HPDE6-E6E7 (cell line): ENCODE results near the gene TSPAN11.

ENCODE experiments used
- DNase-seq: peaks from one replicate; pipeline ENCODE4 v3.0.0; 2011; ENCODE audit warnings: missing footprints; ENCODE audit errors: extremely low spot score

TSPAN11 gene

GRCh38 chr12:30959778-30960177, 33.2 kb downstream of the TSPAN11 start:
- DNase-seq = no peak

DNA sequence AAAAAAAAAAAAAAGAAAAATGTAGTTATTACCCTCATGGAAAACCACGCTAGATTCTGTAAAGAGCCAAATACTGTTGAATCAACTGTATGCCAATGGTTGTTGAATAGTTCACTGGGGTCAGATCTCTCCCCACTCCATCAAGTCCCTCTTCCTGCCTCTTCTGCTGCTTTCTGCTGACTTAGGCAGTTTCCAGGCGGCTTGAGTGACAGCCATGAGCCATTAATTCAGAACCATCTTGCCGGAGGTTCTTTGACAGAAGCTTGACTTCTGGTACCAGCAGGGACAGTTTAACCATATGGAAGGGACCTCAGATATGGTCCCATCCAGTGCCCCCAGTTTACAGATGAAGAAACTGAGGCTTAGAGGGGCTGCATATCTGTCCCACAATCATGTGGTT, 34.5 kb downstream of the TSPAN11 start:
- DNase-seq = no peak

DNA sequence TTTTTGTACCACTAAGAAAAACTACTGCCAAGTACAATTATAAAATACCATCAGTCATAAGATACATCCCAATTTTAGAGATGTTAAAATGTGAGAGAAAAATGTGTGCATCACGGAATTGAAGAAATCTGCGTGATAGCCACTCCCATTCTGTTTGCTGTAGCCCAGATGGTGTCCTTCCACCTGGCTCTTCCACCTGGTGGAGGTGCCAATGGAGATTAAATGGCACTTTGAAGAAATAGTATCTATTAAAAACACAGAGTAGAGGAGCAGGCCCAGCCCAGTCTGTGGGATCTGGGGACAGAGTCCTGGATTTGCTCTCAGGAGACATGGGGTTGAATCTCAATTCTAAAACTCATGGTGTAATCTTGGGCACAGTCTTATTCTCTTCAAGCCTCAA, 35.5 kb downstream of the TSPAN11 start:
- no peak for DNase-seq

GRCh38 chr12:30963709-30964564, 37.4 kb downstream of the TSPAN11 start:
- DNase-seq = no peak

DNA sequence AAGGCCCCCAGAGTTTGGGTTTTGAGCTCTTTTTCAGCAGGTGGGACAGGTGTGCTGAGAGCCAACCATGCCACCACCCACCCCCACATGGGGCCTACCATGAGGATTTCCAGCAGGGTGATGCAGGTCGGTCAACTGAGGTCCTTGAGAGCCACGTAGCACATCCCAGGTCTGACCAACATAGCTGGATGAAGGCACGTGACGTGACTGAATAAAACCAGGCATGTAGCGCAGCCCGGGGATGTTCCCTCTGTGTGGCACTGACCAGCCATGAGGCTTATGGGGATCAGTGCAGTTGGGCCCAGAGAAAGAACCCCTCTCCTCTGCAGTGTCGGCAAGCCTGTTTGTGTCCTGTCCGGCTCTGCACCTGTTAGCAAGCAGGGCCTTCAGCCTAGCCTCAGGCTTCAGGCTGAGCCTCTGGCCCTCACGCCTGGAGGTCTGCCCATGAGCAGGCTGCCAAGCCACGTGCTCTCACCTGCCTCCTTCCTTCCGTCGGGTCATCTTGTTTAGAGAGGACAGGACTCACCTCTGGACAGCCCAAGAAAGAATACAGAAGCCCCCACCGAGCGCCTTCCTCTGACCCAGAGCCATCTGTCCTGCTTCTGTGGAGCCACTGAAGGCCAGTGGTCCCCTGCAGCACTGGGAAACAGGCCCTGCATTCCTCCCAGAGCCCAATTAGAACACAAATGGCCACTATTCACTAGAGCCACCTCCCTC, 38.5 kb downstream of the TSPAN11 start:
- no peak for DNase-seq

- DNase-seq = no peak
Observed at GRCh38 chr12:30965613-30965985, 39.1 kb downstream of the TSPAN11 start.

DNA sequence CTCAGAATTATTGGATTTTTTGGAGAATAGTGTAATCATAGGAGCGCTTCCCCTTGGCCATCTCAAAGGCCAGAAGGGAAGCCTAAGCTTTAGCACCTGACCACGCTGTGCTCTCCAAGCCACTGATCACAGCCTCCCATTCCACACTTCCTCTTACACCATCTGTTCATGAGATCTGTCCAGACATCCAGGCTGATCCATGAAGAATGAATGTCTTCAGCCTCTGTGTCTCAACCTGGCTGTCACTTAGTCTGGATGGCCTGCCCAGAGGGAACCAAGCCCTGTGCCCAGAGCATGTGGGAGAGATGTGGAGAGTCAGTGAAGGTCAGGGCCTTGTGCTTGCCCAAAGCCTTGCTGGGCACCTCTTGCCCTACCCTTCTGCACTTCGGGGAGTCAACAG, 40.5 kb downstream of the TSPAN11 start:
- no peak for DNase-seq

GRCh38 chr12:30968211-30968610, 41.7 kb downstream of the TSPAN11 start:
- no peak for DNase-seq

DNA sequence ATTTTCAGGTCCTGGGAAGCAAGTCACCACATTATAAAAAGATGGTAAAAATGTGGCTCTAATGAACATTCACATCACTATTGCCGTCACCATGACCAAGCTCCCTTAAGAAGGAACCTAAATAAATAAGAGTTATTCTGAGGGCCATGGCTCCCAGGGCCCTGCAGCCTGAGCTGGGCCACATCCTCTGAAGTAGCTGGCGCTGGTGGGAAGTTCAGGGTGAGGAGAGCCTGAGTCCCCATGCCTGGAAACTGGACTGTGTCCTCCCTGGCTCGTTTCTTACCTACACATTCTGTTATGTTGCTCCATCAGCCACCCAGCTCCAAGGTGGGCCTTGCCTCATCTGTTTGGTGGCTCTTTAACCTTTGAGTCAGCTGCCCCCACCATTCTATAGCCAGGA, 42.5 kb downstream of the TSPAN11 start:
- no peak for DNase-seq

DNA sequence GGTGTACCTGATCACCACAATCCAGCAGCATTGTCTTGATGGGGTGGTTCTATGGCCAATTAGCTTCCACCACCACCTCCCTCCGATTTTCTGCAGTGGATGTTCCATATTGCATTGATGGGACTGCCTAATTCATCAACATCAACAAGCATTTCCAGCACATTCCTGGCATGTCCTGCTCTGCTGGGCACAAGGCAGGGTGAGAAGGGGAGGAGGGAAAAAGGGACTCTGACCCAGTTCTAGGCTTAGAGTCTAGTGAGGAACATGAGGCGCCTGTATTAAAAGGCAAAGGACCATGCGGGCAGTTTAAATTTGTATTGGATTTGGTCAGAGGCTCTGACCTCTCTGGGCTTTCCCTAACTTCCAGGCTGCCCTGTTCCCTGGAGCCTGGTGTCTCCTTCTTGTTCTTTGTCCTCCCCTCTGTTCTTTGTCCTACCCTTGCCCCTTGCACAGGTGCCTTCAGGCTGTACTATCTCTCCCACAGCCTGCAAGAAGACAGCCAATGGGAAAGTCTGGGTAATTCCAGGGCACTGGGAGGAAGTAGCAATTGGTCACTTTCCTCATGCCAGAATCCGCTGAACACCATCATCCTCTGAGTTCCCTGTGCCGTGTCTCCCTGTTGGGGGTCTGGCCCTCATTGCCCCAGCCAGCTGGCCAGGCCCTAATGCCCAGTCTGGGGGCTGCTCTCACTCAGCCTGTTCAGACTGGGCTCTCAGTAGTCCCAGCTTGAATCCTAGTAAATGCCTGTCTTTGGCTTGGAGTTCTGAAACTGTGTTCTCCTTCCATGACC, 43.3 kb downstream of the TSPAN11 start:
- DNase-seq = no peak

GRCh38 chr12:30970559-30971197, 44.1 kb downstream of the TSPAN11 start:
- DNase-seq = no peak

- no peak for DNase-seq
Observed at GRCh38 chr12:30972035-30972434, 45.5 kb downstream of the TSPAN11 start.

DNA sequence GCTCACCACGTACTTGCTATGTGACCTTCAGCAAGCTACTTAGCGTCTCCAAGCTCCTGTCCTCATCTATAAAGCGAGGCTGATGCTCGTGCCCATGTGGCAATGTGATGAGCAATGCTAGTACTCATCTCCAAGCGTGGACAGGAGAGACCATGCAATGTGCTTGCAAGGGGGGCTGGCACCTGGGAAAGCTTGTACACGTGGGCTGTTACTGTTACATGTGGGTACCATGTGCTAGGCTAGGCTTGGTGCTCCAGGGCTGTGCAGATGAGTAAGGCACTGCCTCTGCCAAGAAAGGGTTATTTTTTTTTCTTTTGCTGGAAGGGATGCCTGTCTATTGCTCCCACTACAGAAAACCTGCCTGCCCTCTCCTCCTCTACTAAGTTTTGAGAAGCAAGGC, 46.6 kb downstream of the TSPAN11 start:
- DNase-seq = no peak

DNA sequence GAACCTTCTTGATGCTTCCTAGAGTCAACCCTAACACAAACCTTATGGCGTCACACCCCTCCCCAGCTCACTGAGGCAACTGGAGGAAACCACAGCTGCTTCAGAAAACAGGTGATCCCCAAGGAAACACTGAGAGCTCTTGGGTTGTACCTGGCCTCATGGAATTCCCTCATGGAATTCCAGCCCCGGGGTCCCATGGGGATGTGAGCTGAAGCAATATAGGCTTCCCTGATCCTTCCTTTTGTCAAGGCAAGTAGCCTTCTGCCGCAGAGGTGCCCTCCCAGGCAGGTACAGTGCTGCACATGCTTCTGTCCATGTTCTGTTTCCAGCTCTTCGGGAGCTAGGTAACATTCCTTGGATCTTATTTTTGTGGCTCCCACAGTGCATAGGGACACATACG, 47.3 kb downstream of the TSPAN11 start:
- no peak for DNase-seq

DNA sequence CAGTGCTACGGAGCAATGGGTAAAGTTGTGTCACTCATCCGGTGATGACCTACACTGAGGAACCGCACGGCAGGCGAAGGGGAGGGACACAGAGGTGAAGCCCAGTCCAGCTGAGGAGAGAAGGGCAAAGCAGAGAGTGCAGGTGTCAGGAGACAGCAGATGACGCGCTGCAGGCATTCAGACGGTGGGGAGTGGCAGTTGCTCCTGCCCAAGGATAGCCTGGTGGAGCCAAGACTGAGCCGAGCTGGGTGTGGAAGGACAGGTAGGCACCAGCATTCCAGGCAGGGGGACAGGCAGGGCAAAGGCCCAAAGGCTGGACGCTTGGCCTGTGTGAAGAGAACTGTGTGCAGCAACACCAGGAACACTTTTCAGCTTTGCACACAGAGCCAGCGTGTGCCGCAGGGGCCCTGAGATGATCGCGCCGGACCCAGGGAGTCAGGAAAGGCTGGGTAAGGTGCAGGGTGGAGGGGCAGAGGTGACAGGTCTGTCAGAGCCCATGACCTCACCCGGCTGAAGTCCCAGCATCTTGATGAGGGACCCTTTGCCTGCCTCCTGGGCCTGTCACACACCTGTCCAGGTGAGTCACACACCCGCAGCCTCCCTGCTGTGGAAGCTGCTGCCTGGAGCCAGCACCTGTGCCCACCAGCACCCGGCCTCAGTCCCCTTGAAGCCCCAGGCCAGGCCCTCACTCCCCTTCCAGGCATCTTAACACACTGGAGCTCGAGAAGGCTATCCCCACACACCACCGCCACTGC, 48.4 kb downstream of the TSPAN11 start:
- no peak for DNase-seq

DNA sequence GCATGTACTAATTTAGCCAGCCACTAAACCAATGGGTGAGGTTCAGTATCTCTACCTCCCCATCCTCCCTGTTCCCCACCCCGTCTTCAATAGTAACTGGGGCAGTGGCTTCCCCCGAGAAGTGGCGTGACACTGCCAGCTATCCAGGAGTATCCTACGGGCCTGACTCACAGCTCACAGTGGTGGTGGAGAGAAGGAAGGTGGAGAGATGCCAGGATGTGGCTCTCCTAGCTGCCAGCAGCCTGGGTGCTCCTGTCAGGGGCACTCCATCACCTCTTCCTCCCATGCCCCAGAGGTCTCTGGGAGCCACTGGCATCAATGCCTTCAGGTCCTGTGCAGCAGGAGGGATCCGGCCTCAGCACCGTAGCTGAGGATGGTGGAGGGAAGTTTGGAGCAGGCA, 49.0 kb downstream of the TSPAN11 start:
- DNase-seq = no peak

GRCh38 chr12:30976206-30976605, 49.7 kb downstream of the TSPAN11 start:
- no peak for DNase-seq

GRCh38 chr12:30977124-30977523, 50.6 kb downstream of the TSPAN11 start:
- no peak for DNase-seq

- DNase-seq = no peak
Observed at GRCh38 chr12:30977537-30978349, 51.2 kb downstream of the TSPAN11 start.

DNA sequence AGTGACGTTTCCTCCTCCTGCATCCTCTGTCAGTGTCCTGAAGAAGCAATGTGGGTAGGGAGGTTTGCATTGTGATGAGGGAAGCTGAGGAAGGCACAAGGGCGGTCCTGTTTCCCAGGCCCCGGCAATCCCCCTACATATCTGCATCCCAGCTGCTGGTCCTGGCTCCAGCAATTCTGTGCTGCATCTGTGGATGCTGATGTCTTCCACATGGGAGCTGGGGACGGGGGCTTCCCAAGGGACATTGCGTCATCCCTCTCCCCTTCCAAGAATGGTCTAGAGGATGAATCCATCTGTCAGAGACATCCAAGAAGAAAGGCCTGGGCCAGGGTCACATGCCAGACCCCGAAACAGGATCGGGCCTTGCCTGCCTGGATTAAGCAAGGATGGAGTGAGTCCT, 52.1 kb downstream of the TSPAN11 start:
- no peak for DNase-seq
